Tibial nerve (tissue), 3 donors: ENCODE measurements around the gene HRK.

Experiments
- CTCF ChIP-seq, 5 experiments: fragments of 200-600 bp in 3 of 5; fragments of 450-650 bp in 2 of 5; sonication (generic) in 3 of 5; IDR thresholded peaks; one replicate each; pipeline ENCODE4 v1.5.1; 2016 to 2019; ENCODE audit warnings: antibody characterized with exemption in 5 of 5, mild to moderate bottlenecking in 3 of 5, moderate library complexity in 2 of 5
- POLR2A ChIP-seq, 2 donors: fragments of 450-650 bp; IDR thresholded peaks; one replicate each; pipeline ENCODE4 v1.6.1; 2017; ENCODE audit warnings: antibody characterized with exemption in 2 of 2, mild to moderate bottlenecking in 2 of 2, moderate library complexity in 2 of 2

DNA sequence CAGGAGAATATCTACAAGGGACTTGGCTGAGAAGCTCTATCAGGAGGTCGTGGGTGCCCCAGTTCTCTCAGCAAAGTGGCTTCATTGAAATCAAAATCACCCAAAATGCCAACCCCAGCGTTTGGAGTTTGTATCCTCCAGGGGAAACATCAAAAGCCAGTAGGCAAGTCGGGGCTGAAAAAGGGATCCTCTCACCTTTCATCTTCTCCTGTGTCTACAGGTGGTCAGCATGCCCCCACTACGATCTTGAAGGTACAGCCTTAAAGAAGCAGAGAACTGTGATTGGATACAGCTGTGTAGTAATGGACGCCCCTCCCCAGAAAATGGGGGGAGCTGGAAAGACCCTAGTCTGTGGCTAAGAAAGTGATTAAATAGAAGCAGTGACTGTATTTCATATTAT lies 22.2 kb downstream of the HRK start:
- TF ChIP-seq CTCF (IDR thresholded peaks at IDR 0.05) (no peak), POLR2A (IDR thresholded peaks at IDR 0.05) (no peak)
